Esophagus muscularis mucosa (tissue), 4 donors: ENCODE measurements around the gene GTF3C1. TPM values are rescaled to one million over a fixed set of nuclear protein-coding genes. Genes with fewer than 3 reads are reported as not detected.

Source experiments
- DNase-seq: peaks from one replicate; pipeline ENCODE4 v3.0.0-alpha.2; 2017; ENCODE audit errors: extremely low spot score
- H3K27ac ChIP-seq, 4 donors: fragments of 200-600 bp; sonication (generic); replicated peaks in 1 of 4; 1 replicate in 3 of 4; 2 replicates in 1 of 4; pipeline ENCODE4 v1.5.1; 2016 to 2019; ENCODE audit warnings: mild to moderate bottlenecking in 1 of 4
- H3K27me3 ChIP-seq, 4 donors: fragments of 200-600 bp; sonication (generic); one replicate each; pipeline versions ENCODE4 v1.5.1 to v1.6.0; 2016 to 2019
- H3K36me3 ChIP-seq, 4 donors: fragments of 200-600 bp; sonication (generic); one replicate each; pipeline ENCODE4 v1.5.1; 2016 to 2019
- H3K4me1 ChIP-seq, 4 donors: fragments of 200-600 bp; sonication (generic); one replicate each; pipeline ENCODE4 v1.5.1; 2016 to 2019
- H3K4me3 ChIP-seq, 4 donors: fragments of 200-600 bp; sonication (generic); 1 replicate in 2 of 4; 2 replicates in 2 of 4; pipeline ENCODE4 v1.5.1; 2016 to 2019; ENCODE audit warnings: mild to moderate bottlenecking in 4 of 4, moderate library complexity in 1 of 4
- H3K9me3 ChIP-seq, 4 donors: fragments of 200-600 bp; sonication (generic); 1 replicate in 3 of 4; 2 replicates in 1 of 4; pipeline ENCODE4 v1.5.1; 2016 to 2019
- CTCF ChIP-seq, 3 experiments: fragments of 200-600 bp in 2 of 3; fragments of 450-650 bp in 1 of 3; sonication (generic) in 2 of 3; IDR thresholded peaks; one replicate each; pipeline ENCODE4 v1.5.1; 2017 to 2019; ENCODE audit warnings: antibody characterized with exemption in 3 of 3, mild to moderate bottlenecking in 2 of 3, moderate library complexity in 1 of 3
- EP300 ChIP-seq: sonication (generic); formaldehyde crosslinking; IDR thresholded peaks from one replicate; pipeline ENCODE4 v1.6.1; 2017; ENCODE audit warnings: antibody characterized with exemption
- POLR2A ChIP-seq: fragments of 450-650 bp; IDR thresholded peaks from one replicate; pipeline ENCODE4 v1.6.1; 2017; ENCODE audit warnings: antibody characterized with exemption, moderate library complexity, mild to moderate bottlenecking, low read depth
- POLR2AphosphoS5 ChIP-seq, 2 donors: sonication (generic); formaldehyde crosslinking; IDR thresholded peaks; one replicate each; pipeline ENCODE4 v1.6.1; 2017; ENCODE audit warnings: antibody characterized with exemption in 2 of 2
- WGBS: methylation state at CpG from one replicate; pipeline ENCODE4 v1.1.5; 2018; 5-methylcytosine and 5-hydroxymethylcytosine counted together
- intact Hi-C: fragments of 100-400 bp; cut with DNase I; formaldehyde crosslinking; loops from one replicate; pipeline ENCODE4 v1.15.1; 2023
- total RNA-seq, 4 donors: library from RNA; depleted of rRNA; stranded (reverse); fragments of >200 nt; gene quantifications; one replicate each; pipeline versions ENCODE4 v1.1.0 to v1.2.1, GENCODE V29; 2016

Gene GTF3C1
- total RNA-seq, 4 donors from 2014 or later: 37.6 to 65.4 (median 54.8) TPM

- H3K36me3 ChIP-seq: peaks cover 64 to 91% (median 88%) of the 10 kb centered on the region in 4 donors
- DNase-seq: no peak
- no peaks in the 10 kb centered on the region for H3K9me3 ChIP-seq
- no peak overlapping the region for H3K27ac ChIP-seq
- intact Hi-C loops: no loop called here
- H3K4me1 ChIP-seq: peaks cover 11 to 28% (median 24%) of the 10 kb centered on the region in 4 donors
- no peaks in the 10 kb centered on the region for H3K27me3 ChIP-seq
- 92% methylated on average over 18 of the region's 24 CpGs for WGBS
- H3K4me3 ChIP-seq: no peak overlapping the region
- no peak for TF ChIP-seq EP300
- TF ChIP-seq CTCF (IDR thresholded peaks at IDR 0.05): no peak
- no peak for TF ChIP-seq POLR2AphosphoS5 (IDR thresholded peaks at IDR 0.05)
Observed at GRCh38 chr16:27462846-27463682, 86.6 kb downstream of the GTF3C1 start.

- TF ChIP-seq EP300 (no peak), POLR2AphosphoS5 (IDR thresholded peaks at IDR 0.05) (no peak), CTCF (IDR thresholded peaks at IDR 0.05) (no peak), POLR2A (no peak)
- peak overlapping the region in 2 of 4 donors; percentile 39 to 52 for H3K27ac ChIP-seq
- no peak for DNase-seq
- no peaks in the 10 kb centered on the region for H3K9me3 ChIP-seq
- no peaks in the 10 kb centered on the region for H3K27me3 ChIP-seq
- intact Hi-C loops: no loop called here
- peaks cover 56 to 84% (median 80%) of the 10 kb centered on the region in 4 donors for H3K36me3 ChIP-seq
- H3K4me1 ChIP-seq: peaks cover 11 to 28% (median 24%) of the 10 kb centered on the region in 4 donors
- WGBS: 75% methylated on average over 7 of the region's 18 CpGs
- H3K4me3 ChIP-seq: no peak overlapping the region
Observed at GRCh38 chr16:27462200-27462845, 87.4 kb downstream of the GTF3C1 start.

- H3K4me1 ChIP-seq: peaks cover 16 to 33% (median 30%) of the 10 kb centered on the region in 4 donors
- intact Hi-C loops: no loop called here
- H3K27ac ChIP-seq: peak overlapping the region in 2 of 4 donors; percentile 39 to 52
- H3K36me3 ChIP-seq: peaks cover 51 to 77% (median 73%) of the 10 kb centered on the region in 4 donors
- DNase-seq: no peak
- 55% methylated on average over 15 of the region's 16 CpGs for WGBS
- H3K27me3 ChIP-seq: no peaks in the 10 kb centered on the region
- no peaks in the 10 kb centered on the region for H3K9me3 ChIP-seq
- TF ChIP-seq POLR2AphosphoS5 (IDR thresholded peaks at IDR 0.05) (no peak), CTCF (IDR thresholded peaks at IDR 0.05) (no peak), POLR2A (no peak), EP300 (no peak)
- no peak overlapping the region for H3K4me3 ChIP-seq
Observed at GRCh38 chr16:27461483-27462171, 88.1 kb downstream of the GTF3C1 start.

GRCh38 chr16:27460663-27461482 is 88.8 kb downstream of the GTF3C1 start:
- Histone ChIP-seq H3K27ac (peak overlapping the region in 3 of 4 donors; percentile 21 to 52 (median 39)), H3K9me3 (no peaks in the 10 kb centered on the region), H3K4me1 (peaks cover 17 to 33% (median 31%) of the 10 kb centered on the region in 4 donors), H3K36me3 (peaks cover 47 to 69% (median 66%) of the 10 kb centered on the region in 4 donors), H3K27me3 (no peaks in the 10 kb centered on the region), H3K4me3 (no peak overlapping the region)
- TF ChIP-seq POLR2A (no peak), CTCF (IDR thresholded peaks at IDR 0.05) (no peak), EP300 (no peak), POLR2AphosphoS5 (IDR thresholded peaks at IDR 0.05) (no peak)
- 80% methylated on average over 7 of the region's 20 CpGs for WGBS
- no peak for DNase-seq
- intact Hi-C loops: no loop called here
